ENCODE results near the gene DYNC1H1.

DYNC1H1 gene

DNA sequence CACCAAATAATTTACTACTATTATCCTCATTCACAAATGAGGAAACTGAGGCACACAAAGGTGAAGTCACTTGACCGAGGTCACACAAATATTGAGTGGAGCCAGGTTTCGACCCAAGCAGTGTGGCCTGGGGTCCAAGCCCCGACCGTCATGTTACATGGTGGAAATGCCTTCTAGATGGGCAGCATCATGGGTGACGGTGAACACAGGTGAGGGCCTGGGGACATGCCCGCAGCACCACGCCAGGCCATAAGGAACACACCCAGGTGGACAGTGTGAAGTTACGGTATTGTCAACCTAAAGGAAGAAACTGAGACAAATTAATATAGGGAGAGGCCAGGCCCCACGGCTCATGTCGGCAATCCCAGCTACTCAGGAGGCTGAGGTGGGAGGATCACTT is 35.3 kb upstream of the DYNC1H1 start:
- no peak for DNase-seq (ENCODE audit: low read depth)
- H3K4me3 ChIP-seq (ENCODE audit: control insufficient read depth, low read depth, low read length), result no peak overlapping the region
- TF ChIP-seq, protein P1, sequence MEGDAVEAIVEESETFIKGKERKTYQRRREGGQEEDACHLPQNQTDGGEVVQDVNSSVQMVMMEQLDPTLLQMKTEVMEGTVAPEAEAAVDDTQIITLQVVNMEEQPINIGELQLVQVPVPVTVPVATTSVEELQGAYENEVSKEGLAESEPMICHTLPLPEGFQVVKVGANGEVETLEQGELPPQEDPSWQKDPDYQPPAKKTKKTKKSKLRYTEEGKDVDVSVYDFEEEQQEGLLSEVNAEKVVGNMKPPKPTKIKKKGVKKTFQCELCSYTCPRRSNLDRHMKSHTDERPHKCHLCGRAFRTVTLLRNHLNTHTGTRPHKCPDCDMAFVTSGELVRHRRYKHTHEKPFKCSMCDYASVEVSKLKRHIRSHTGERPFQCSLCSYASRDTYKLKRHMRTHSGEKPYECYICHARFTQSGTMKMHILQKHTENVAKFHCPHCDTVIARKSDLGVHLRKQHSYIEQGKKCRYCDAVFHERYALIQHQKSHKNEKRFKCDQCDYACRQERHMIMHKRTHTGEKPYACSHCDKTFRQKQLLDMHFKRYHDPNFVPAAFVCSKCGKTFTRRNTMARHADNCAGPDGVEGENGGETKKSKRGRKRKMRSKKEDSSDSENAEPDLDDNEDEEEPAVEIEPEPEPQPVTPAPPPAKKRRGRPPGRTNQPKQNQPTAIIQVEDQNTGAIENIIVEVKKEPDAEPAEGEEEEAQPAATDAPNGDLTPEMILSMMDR (conservative IDR thresholded peaks at IDR 0.05; ENCODE audit: control insufficient read depth, insufficient read depth, low read depth, low read length), result no peak

DNA sequence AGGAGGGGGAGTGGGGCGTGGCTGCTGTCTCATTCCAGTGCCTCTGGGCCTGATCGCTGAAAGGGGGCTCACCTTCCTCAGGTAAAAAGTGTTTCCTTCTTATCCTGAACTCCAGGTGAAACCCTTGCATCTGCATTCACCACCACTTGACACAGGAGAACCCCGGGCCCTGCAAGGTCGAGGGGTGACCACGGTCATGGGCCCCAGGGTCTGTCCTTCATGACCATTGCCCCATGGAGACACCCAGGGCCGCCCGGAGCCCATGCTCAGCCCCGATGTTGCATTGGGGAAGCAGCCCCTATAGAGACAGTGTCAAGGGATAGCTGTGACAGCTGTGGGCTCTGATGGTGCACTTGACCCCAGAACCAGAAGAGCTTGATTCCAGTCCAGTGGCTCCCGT is 34.4 kb upstream of the DYNC1H1 start:
- H3K4me3 ChIP-seq (ENCODE audit: control insufficient read depth, low read depth, low read length), result no peak overlapping the region
- DNase-seq (ENCODE audit: low read depth), result no peak
- TF ChIP-seq, protein P1 (conservative IDR thresholded peaks at IDR 0.05; ENCODE audit: control insufficient read depth, insufficient read depth, low read depth, low read length), result no peak

DNA sequence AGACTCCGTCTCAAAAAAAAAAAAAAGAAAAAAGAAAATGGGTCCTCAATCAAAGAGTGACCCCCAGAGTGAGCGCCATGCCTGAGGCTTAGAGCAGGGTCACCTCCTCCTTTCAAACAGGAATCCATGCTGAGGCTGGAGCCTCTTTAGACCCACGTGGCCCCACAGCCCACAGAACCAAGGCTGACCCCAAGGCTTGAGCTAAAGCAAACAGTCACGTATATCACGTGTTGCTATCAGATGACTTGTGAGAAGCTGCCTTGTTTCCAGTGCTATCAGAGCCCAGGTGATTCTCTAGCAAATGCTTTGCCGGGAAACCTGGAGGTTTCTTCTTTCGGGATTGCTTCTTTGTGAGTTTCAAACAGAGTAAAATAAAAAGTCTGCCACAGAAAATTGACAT is 31.7 kb upstream of the DYNC1H1 start:
- no peak overlapping the region for H3K4me3 ChIP-seq (ENCODE audit: control insufficient read depth, low read depth, low read length)
- no peak for DNase-seq (ENCODE audit: low read depth)
- TF ChIP-seq, protein P1 (conservative IDR thresholded peaks at IDR 0.05; ENCODE audit: control insufficient read depth, insufficient read depth, low read depth, low read length), result no peak

DNA sequence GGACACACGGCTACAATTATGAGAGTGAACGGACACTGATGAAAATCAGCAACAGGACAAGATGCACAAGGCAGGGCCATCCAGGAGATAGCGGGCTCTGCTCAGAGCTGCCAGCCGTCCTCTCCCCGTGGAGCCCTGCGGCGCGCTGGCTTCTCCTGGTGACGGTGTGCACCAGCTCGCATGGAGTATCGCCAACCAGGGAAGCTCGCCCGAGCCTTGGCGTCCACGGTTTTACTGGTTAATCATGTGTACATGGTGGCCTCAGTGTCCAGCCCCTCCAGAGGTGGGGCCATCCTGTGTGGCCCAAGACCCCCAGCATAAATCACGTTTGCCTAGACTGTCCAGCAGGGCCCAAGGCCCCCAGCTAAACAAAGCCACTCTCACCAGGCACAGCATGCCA is 31.2 kb upstream of the DYNC1H1 start:
- no peak overlapping the region for H3K4me3 ChIP-seq (ENCODE audit: control insufficient read depth, low read depth, low read length)
- no peak for DNase-seq (ENCODE audit: low read depth)
- TF ChIP-seq, protein P1 (conservative IDR thresholded peaks at IDR 0.05; ENCODE audit: control insufficient read depth, insufficient read depth, low read depth, low read length), result no peak

DNA sequence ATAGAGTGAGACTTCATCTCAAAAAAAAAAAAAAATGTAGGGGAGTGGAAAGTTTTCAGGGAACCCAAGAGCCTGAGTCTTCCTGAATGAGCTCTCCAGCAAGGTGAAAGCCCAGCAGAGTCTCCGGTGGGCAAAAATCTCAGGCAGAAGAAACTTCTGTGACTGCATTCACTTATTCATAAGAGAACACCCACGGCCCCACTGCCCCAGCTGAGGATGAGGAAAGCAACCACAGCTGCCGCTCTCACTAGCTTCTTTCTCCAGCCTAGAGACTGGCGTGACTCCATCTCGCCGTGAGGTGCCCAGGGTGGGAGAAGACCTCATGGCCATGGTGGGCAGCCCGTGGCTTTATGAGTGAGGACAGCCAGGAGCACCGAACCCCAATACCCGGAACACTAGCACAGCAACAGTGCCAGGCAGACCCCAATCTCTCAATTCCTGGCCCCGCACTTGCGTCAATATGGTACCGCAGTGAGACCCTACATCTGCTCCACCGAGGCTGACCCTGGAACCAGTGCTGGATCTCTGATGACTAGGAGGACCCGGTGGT is 29.7 kb upstream of the DYNC1H1 start:
- TF ChIP-seq, protein P1 (conservative IDR thresholded peaks at IDR 0.05; ENCODE audit: control insufficient read depth, insufficient read depth, low read depth, low read length), result no peak
- H3K4me3 ChIP-seq (ENCODE audit: control insufficient read depth, low read depth, low read length), result no peak overlapping the region
- no peak for DNase-seq (ENCODE audit: low read depth)

DNA sequence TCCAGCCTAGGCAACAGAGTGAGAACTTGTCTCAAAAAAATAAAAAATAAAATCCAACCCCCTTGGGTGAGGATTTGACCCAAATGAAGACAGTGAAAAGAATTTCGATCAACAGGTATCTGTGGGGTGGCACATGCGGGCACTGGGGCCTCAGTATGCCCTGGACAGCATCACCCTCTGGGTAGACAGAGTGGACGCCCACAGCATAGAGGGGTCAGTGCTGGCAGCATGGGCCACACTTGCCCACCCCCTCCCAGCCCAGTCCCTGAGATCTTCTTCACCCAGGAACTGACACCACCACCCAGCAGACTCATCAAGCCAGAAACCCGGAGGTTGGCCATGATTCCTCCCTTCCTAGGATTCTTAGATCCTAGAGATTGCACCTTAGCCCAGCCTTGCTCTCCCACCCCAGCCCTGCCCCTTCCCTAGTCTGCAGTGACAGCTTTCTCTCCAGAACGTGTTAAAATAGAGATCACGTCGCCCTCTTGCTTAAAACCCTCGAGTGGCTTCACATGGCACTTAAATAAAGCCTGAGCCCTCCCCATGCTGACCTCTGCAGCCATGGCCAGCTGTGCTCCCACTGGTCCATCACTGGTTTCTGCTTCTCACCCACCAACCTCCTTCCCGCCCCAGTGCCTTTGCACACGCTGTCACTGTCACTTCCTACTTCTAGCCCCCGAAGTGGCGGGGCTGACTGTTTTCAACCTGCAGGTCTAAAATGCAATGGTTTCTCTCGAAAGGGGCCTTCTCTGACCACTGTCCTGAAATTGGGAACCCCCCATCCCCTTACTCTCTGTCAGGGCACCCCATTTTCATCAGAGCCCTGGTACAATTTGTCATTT is 26.2 kb upstream of the DYNC1H1 start:
- no peak for DNase-seq (ENCODE audit: low read depth)
- H3K4me3 ChIP-seq (ENCODE audit: control insufficient read depth, low read depth, low read length), result no peak overlapping the region
- TF ChIP-seq, protein P1 (conservative IDR thresholded peaks at IDR 0.05; ENCODE audit: control insufficient read depth, insufficient read depth, low read depth, low read length), result no peak

All from fibroblast of mammary gland (primary cell).